HG02943 (cell line): ENCODE measurements around the gene ARMC8.

ENCODE experiments used
- ATAC-seq: cut with Tn5 transposase; IDR thresholded peaks from one replicate; pipeline ENCODE4 v1.9.1; 2021; ENCODE audit warnings: mild to moderate bottlenecking, low read depth, moderate library complexity; ENCODE audit not compliant: unreplicated experiment

Gene ARMC8

DNA sequence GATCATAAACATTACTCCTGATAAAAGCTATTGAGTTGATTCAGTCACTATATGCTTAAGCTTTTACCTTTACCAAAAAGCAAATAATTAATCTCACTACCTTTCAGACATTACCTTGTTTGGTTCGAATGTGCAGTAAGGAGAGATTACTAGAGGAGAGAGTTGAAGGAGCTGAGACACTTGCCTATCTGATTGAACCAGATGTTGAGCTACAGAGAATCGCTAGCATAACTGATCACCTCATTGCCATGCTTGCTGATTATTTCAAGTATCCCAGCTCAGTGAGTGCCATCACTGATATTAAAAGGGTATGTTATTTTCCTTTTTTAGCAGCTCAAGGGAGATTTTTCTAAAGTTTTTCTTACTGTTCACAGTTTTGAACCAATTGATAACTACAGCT lies 54.6 kb downstream of the ARMC8 start:
- ATAC-seq, result no peak

- no peak for ATAC-seq
These were observed 55.4 kb downstream of the ARMC8 start for GRCh38 chr3:138242466-138242865.

GRCh38 chr3:138245026-138245425 lies 57.9 kb downstream of the ARMC8 start:
- no peak for ATAC-seq

DNA sequence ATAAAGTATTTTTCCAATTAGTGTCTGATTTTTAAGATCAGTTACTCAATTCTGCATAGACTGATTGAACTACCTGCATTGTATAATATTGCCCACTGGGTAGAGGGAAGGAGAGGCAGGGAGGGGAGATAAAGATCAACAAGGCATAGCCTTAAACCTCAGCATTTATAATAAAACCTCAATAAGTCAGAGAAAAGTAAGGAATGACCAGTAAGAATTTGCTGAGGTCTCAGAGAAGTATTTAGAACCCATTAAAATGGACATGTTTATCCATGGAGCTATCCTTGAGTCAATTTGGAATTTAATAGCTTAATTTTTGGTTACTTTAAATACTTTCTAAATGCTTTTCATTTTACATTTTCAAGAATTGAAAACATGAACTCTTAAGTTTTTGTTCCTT lies 62.5 kb downstream of the ARMC8 start:
- no peak for ATAC-seq

DNA sequence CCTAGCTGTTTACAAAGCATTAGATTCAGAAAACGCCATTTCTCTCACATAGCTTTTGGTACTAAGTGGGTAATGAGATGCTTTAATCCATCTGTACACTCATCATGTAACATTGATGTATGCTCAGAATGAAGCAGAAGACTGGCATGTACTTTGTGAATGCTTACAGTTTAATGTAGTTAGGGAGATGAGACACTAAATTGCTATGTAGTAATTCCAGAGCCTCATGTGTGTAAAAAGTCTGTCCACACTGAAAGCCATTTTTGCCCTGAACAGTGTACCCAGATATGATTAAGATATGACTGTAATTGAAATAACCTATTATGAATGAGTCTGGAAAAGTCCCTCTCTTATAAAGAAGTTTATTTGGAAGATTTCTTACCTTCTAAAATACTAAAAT lies 66.5 kb downstream of the ARMC8 start:
- ATAC-seq, result no peak

DNA sequence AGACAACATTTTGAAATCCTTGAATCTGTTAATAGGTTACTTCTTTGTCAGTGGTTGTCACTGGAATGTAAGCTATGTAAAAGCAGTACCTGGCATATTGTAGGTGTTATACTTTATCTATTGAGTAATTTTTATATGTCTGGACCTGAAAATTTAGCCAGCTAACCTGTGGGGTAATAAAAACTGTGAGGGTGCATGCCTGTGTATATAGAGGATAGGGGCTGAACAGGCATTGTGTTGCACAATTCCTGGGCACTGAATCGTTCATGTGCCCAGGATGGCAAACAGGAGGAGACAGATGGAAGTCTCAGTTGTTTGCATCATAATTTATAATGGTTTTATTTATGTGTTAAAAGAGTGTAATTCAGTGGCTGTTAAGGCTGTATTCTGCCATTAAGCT lies 67.1 kb downstream of the ARMC8 start:
- ATAC-seq, result no peak

DNA sequence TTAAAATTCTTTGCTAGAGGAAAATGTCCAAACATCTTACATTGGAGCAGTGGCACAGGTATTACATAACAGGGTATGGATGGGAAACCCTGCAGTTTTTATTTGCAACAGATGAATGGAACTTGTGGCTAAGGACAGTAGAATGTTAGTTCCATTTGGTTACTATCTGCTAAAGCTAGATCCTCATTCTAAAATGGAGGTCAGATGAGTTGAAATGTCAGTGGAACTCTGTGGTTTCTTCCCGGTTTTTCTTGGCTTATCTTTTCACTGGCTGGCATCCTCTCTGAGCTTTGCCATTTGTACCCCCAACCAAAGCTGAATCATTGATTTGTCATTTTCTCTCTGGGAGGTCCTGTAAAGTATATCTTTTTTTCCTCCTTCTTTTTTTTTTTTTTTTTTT lies 68.9 kb downstream of the ARMC8 start:
- no peak for ATAC-seq

DNA sequence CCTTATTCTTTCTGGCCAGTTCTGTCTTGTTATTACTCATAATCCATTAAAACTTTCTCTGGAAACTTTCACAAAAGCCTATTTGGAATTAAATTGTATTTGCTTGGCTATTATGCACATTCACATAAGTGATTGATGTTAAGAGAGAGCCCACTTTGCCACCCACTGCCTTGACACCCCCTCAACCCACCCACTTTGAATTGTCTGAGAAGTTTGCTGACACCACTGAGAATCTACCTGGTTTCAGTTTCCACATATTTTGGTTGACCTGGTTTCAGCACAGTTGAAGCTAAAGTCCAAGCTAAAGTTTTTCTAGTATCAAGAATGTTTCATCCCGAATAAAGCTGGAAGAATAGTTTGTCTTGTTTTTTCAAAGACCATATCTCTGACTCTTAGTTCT lies 70.9 kb downstream of the ARMC8 start:
- ATAC-seq, result no peak

- ATAC-seq, result no peak
These were observed 72.0 kb downstream of the ARMC8 start for GRCh38 chr3:138259126-138259525.

DNA sequence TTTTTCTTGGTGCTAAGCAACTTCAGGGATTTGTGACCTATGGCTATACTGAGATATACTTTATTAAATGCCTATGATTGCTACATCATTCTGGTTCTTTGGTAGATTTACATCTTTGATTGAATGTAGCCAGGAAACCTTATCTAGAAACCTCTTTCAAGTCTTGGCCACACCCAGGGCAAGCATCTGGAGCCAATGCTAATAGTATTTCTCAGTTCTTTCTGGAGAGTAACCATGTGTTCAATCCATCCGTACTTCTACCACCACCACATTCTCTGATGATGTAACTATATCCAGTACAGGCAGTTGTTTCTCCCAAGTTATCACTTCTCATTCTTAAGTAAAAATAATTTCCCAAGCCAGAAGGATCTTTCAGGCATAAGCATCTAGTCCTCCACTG lies 73.5 kb downstream of the ARMC8 start:
- ATAC-seq, result no peak

DNA sequence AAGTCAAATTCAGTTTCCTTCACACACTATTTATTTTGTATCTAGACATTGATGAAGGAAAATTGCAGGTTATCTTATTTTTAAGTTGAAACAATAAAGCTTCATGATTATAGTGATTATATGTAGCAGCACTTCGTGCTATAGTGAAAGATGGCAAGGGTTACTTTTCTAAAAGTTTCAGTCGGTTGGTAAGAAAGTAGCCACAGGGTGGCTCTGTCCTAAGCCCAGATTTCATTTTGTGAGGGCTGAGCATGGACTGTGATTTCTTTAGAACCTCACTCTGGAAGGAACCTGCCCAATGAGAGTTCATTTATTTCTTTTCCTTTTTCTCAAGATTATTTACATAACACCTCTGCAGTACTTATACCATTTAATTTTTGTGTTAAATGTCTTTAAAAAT lies 76.0 kb downstream of the ARMC8 start:
- ATAC-seq, result no peak

DNA sequence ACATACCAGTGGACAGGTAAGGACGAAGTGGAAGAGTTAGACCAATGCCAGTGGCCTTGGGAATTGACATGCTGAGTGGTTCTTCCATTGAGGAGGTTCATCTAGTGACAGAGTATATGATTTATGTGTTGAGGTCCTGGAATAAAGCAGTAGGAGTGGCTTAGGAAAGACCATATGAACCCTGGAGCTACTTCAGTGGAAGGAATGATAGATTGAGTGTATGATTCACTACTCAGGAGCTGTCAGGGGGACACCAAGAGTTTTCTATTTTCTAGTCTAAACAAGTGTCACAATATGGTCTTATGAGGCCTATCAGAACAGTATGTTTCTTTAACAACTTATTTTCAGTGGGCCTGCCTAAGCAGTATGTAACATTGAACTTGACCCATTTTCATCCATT lies 78.6 kb downstream of the ARMC8 start:
- no peak for ATAC-seq

DNA sequence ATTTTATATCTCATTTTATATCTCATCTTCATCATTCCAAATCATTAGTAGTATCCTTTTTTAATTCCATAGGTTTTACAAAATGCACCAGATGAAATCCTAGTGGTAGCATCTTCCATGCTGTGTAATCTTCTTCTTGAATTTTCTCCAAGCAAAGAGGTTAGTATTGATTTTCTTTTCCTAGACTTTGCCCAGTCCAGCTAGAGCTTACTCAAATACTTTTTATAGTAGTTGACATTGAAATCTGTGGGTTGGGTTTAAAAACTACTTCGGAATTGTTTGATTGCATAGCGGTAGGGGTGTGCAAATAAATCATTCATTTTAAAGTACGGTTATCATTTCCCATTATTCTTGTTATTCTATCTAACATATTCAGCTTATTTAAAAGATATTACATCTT lies 80.0 kb downstream of the ARMC8 start:
- no peak for ATAC-seq

DNA sequence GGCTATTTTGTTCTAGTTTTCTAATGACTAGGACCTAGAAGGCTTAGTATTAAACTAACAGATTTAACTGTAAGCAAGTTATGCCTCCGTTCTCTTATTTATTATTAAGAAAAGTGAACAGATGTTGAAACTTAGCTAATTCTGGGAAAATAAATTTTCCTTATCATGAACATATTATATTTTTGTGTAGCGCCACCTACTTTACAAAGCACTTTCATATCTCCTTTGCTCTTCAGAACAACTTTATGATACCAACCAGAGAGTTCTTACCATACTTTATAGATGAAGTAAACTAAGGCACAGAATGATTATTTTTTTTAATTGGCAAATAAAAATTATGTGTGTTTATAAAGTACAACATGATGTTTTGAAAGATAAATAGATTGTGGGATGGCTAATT lies 83.1 kb downstream of the ARMC8 start:
- ATAC-seq, result no peak

DNA sequence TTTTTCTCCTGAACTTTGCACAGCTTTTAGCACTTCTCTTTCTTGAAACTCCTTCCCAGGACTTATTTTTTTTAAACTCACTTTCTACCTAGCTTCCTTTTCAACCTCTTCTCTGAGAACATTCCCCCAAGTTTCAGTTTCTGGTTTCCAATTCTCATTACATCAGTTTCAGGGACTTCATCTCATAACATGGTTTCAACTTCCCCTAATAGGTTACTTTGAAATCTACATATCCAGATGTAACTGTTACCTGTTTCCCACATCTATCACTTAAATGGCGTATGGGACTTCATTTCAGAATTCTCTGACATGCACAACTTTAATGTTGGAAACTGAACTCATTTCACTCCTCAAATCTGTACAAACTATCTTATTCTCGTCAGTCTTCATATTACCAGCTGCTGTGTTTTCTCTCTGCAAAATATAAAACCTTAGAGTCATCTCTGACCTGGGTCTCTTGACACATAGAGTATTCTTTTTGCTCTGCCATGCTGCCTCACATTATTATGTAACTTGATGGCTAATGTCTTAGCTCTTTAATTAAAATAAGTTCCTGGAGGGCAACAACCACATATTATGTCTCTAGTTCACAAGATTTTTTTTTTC lies 84.2 kb downstream of the ARMC8 start:
- ATAC-seq, result no peak

DNA sequence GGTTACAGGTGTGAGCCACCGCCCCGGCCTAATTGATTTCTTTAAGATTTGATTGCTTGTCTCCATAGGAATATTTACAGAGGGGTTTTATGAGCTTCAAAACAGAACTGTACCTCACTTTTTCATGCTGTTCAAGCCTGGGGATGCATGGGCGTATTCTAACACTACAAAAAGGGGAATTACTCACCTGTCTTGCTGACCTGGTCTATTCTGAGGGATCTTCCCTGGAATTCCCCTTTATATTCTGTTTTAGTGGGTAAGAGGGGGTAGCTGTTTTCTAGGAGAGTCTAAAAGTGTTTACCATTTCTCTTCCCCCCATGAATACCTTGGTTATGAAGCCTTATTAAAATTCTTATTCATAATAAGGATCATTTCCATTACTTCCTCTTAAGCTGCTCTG lies 94.5 kb downstream of the ARMC8 start:
- ATAC-seq, result no peak

DNA sequence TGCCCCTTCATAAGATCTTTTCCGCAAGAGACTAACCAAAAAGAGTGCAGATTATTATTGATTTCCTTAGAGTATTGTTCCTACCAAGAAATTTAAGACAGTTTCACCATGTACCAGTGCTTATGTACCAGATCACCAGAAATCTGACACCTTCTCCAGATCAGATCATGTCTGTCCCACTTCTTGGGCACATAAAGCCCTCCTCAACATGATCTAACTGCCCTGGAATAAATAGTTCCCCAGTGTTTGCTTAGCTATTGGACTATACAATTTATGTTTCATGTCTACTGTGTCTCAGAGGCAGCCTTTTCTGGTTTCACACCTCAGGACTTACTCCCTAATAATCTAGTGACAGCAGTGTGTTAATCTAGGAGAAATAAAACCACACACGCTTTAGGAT lies 95.7 kb downstream of the ARMC8 start:
- no peak for ATAC-seq

DNA sequence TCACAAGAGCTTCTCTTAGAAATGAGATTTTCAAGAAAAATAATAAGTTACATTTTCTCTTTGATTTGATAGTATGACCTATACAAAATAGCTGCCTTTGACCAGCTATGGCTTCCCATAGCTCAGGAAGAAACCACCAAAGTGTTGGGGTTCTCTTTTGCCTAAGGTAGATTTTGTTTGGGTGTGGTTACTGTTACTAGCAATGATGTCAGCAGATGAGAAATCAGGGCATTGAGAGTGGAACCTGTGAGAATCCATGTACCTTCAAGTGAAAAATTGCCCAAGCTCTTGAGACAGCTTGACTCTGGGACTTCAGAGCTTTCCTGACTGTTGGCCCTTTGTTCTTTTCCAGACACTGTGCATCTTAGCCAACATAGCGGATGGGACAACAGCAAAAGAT lies 97.0 kb downstream of the ARMC8 start:
- no peak for ATAC-seq

DNA sequence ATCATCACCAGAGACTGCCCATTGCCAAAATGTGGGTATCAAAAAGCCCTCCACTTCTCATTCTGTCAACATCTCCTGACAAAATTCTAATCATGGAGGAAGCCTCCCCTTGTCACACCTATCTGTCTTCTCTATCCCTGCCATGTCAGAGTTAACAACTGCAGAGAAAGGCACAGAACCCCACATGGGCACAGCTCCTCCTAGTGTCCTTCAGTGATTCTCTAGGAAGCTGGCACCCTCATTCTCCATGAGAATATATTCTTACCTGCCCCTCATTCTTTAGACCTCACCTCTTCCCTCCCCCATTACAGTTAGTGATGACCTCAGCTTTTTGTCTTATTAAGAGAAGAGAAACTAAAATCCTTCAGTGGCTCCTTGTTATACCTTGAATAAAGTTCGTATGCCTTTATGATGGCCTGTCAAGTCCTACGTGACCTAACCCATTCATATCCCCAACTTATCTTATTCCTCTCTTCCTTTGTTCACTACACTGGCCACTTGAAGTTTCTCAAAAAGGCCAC lies 97.9 kb downstream of the ARMC8 start:
- ATAC-seq, result no peak

DNA sequence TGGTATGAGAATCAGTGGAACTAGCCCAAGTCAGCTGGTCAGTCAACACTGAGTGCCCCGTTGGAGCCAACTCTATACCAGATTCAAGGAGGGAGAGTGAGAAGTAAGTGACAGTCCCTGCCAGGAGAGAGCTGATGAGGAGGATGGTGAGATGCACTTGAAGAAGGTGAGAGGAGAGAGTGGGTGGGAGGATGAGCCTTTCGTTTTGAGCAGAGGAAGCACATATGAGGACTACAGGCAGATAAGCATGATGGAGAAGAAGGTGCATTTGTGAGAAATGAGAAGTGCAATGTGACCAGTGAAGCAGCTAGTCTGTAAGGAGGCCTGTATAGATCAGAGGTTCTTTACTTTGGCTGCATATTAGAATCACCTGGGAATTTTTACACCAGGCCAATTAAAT lies 102.2 kb downstream of the ARMC8 start:
- no peak for ATAC-seq

- ATAC-seq, result no peak
These were observed 102.6 kb downstream of the ARMC8 start for GRCh38 chr3:138289701-138290100.

GRCh38 chr3:138296639-138297038 lies 109.5 kb downstream of the ARMC8 start:
- ATAC-seq, result no peak

DNA sequence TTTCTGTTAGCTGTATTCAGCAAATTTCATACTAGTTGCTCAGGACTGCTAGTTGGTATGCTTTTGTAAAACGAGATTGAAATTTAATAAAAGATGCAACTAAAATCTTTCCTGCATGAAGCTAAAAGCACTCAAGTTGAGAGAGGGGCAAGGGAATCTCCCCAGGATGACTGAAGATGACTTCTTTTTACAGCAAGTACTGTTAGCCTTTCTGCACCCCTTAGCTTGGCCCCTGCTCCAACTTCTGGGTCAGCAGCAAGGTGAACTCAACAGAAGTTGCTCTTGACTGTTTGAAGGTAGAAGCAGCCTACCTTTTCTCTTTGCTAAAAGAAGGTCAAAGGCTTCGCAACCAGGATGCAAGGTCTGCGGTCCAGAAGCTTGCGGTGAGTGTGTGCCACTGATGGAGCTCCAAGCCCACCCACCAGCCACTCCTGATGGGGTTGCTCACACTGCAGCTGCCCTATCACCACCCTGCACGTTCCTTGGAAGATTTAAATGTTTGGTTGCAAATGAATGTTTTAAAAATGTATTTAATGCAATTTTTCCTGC lies 110.0 kb downstream of the ARMC8 start:
- no peak for ATAC-seq
